Colonic mucosa (tissue), 4 donors: Measurements from ENCODE around the gene REXO4. TPM values are rescaled to one million over a fixed set of nuclear protein-coding genes. Genes with fewer than 3 reads are reported as not detected.

ENCODE experiments used
- DNase-seq: peaks from one replicate; pipeline ENCODE4 v3.0.0-alpha.2; 2020
- H3K27ac ChIP-seq: fragments of 200-600 bp; one replicate; pipeline ENCODE4 v1.8.0; 2021
- H3K27me3 ChIP-seq: fragments of 200-600 bp; one replicate; pipeline ENCODE4 v1.8.0; 2021
- H3K36me3 ChIP-seq: fragments of 200-600 bp; one replicate; pipeline ENCODE4 v1.8.0; 2021
- H3K4me1 ChIP-seq: fragments of 200-600 bp; one replicate; pipeline ENCODE4 v1.8.0; 2021; ENCODE audit warnings: mild to moderate bottlenecking
- H3K4me3 ChIP-seq: fragments of 200-600 bp; one replicate; pipeline ENCODE4 v1.8.0; 2021
- H3K9ac ChIP-seq, 2 donors: one replicate each; pipeline ENCODE4 v1.7.0; 2013; ENCODE audit warnings: control low read depth in 2 of 2, low read depth in 2 of 2, low read length in 2 of 2
- H3K9me3 ChIP-seq: fragments of 200-600 bp; one replicate; pipeline ENCODE4 v1.8.0; 2021
- CTCF ChIP-seq: fragments of 200-600 bp; IDR thresholded peaks from one replicate; pipeline ENCODE4 v1.8.0; 2022; ENCODE audit warnings: antibody characterized with exemption, mild to moderate bottlenecking
- intact Hi-C: fragments of 100-400 bp; cut with DNase I; formaldehyde crosslinking; loops from one replicate; pipeline ENCODE4 v1.14.1; 2022
- total RNA-seq, 2 donors: library from RNA; stranded (reverse); fragmentation: NEBNext Ultra II Directional in 1 of 2; extraction: Animal tissue kit (Norgen Biotek cat#: 25700) in 1 of 2; gene quantifications; one replicate each; pipeline ENCODE4 v1.2.1, GENCODE V29; 2021
- donor health status: healthy.
- donor health status: DM: no; HTN: no; CAD: no.
- donor health status: DM: no; HTN: no; CAD: no.

Gene REXO4
- total RNA-seq, 2 donors from 2014 or later, result 17.3 to 38.6 TPM

- Histone ChIP-seq H3K9ac (no peak overlapping the region), H3K4me1 (peaks cover 15% of the 10 kb centered on the region), H3K4me3 (no peak overlapping the region), H3K27me3 (no peaks in the 10 kb centered on the region), H3K27ac (no peak overlapping the region), H3K36me3 (peaks cover 14% of the 10 kb centered on the region), H3K9me3 (no peaks in the 10 kb centered on the region)
- intact Hi-C loops, result no loop called here
- DNase-seq, result no peak
- TF ChIP-seq CTCF, result no peak
Observed at GRCh38 chr9:133359399-133360175, 58.2 kb downstream of the REXO4 start.

DNA sequence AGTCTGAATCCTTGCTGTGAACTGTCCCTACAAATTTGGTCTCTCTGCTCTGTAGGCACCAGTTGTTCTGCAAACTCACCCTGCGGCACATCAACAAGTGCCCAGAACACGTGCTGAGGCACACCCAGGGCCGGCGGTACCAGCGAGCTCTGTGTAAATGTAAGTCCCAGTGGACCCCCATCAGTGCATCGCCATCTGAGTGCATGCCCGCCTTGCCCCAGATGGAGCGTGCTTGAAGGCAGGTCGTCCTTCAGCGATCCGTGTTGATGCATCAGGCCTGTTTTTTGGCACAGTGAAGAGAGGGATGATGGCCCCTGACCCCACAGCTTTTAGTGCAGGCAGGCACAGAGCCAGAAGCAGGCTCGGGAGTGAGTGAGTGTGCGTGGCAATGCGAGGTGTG, 60.2 kb downstream of the REXO4 start:
- H3K9me3 ChIP-seq, result no peaks in the 10 kb centered on the region
- H3K9ac ChIP-seq, result peak overlapping the region in 1 of 2 donors; percentile 6
- H3K4me3 ChIP-seq, result no peak overlapping the region
- intact Hi-C loops, result no loop called here
- no peak for DNase-seq
- H3K4me1 ChIP-seq, result peaks cover 15% of the 10 kb centered on the region
- H3K27ac ChIP-seq, result no peak overlapping the region
- H3K36me3 ChIP-seq, result peaks cover 7% of the 10 kb centered on the region
- no peak for TF ChIP-seq CTCF
- H3K27me3 ChIP-seq, result no peaks in the 10 kb centered on the region

DNA sequence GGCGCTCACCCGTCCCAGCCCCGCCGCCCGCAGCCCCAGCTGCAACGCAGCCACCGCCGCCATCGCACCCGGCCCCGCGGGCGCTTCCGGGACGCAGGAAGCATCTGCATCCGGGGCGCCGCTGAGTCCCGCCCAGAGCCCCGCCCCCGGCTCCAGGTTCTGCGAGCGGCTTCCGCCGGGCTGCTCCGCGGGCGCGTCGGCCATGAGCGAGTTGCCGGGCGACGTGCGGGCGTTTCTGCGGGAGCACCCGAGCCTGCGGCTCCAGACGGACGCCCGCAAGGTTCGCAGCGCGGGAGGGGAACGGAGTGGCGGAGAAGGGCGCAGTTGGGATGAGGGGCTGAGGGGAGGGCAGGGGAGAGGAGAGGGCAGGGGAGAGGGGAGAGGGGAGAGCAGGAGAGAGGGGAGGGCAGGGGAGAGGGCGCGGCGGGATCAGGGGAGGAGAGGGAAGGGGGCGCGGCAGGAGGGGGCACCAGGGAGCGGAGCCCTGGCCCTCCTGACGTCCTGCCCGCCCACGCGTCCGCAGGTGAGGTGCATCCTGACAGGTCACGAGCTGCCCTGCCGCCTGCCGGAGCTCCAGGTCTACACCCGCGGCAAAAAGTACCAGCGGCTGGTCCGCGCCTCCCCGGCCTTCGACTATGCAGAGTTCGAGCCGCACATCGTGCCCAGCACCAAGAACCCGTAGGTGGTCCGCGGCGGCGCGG, 61.3 kb downstream of the REXO4 start, which contains the start of the genes SURF1 and SURF2:
Gene SURF1 (minus strand): TSS at position 97 of the 701 bp plus-strand sequence. CDS start 34 bp downstream, at position 63.
Gene SURF2 (plus strand): TSS at position 160 of the 701 bp plus-strand sequence. CDS start 43 bp downstream, at position 203.
- Histone ChIP-seq H3K27ac (peak within 1 kb of the TSS; percentile 55), H3K9me3 (no peaks in the 10 kb centered on the region), H3K27me3 (no peaks in the 10 kb centered on the region), H3K4me3 (peak within 1 kb of the TSS; percentile 80), H3K4me1 (peaks cover 15% of the 10 kb centered on the region), H3K9ac (peak within 1 kb of the TSS; percentile 76 to 81), H3K36me3 (peaks cover 5% of the 10 kb centered on the region)
- peak; percentile 91 for DNase-seq
- intact Hi-C loops, result no loop called here
- no peak for TF ChIP-seq CTCF

Other genes starting within 250 kb of the REXO4 start
- not detected for gene OBP2B, start 208.8 kb downstream of the REXO4 start, total RNA-seq
- gene ABO, start 142.8 kb downstream of the REXO4 start, total RNA-seq, result 10 to 100 TPM; 58.0 to 77.7 TPM
- 10 to 100 TPM; 16.0 to 41.2 TPM for gene SURF6, start 81.8 kb downstream of the REXO4 start, total RNA-seq
- gene MED22, start 69.9 kb downstream of the REXO4 start, total RNA-seq, result 10 to 100 TPM; 16.5 to 21.3 TPM
- gene RPL7A, start 69.8 kb downstream of the REXO4 start, total RNA-seq, result 1,000 to 10,000 TPM; 1,628 to 2,136 TPM
- gene SURF1, start 61.5 kb downstream of the REXO4 start, total RNA-seq, result 10 to 100 TPM; 63.3 to 66.7 TPM
- gene SURF2, start 61.5 kb downstream of the REXO4 start, total RNA-seq, result 10 to 100 TPM in 1 of 2 donors, 1 to 10 TPM in 1; 9.4 to 18.7 TPM
- gene SURF4, start 42.0 kb downstream of the REXO4 start, total RNA-seq, result 100 to 1,000 TPM; 176 to 267 TPM
- under 1 TPM in 1 of 2 donors, not detected in 1; 0.45 TPM for gene STKLD1, start 41.6 kb downstream of the REXO4 start, total RNA-seq
- gene ADAMTS13, start 4.4 kb upstream of the REXO4 start, total RNA-seq, result 1 to 10 TPM; 4.2 TPM
- 10 to 100 TPM; 56.8 to 60.7 TPM for gene CACFD1, start 42.0 kb upstream of the REXO4 start, total RNA-seq
- 1 to 10 TPM; 2.4 to 2.8 TPM for gene SLC2A6, start 61.1 kb upstream of the REXO4 start, total RNA-seq
- gene MYMK, start 106.9 kb upstream of the REXO4 start, total RNA-seq, result not detected
- under 1 TPM; 0.24 to 0.74 TPM for gene ADAMTSL2, start 116.7 kb upstream of the REXO4 start, total RNA-seq
- gene FAM163B, start 191.4 kb upstream of the REXO4 start, total RNA-seq, result 1 to 10 TPM in 1 of 2 donors, not detected in 1; 1.2 TPM
- gene DBH, start 218.4 kb upstream of the REXO4 start, total RNA-seq, result not detected